AG08395 (cell line): ENCODE results near the gene PPP6R2.
A peak's percentile ranks its signal among the peaks of the same experiment; 100 is the strongest.

Source experiments
- DNase-seq: peaks from one replicate; pipeline ENCODE4 v3.0.0; 2012; ENCODE audit warnings: mixed read lengths, low spot score

The PPP6R2 gene

GRCh38 chr22:50471197-50471847 is 128.2 kb downstream of the PPP6R2 start:
- no peak for DNase-seq

DNA sequence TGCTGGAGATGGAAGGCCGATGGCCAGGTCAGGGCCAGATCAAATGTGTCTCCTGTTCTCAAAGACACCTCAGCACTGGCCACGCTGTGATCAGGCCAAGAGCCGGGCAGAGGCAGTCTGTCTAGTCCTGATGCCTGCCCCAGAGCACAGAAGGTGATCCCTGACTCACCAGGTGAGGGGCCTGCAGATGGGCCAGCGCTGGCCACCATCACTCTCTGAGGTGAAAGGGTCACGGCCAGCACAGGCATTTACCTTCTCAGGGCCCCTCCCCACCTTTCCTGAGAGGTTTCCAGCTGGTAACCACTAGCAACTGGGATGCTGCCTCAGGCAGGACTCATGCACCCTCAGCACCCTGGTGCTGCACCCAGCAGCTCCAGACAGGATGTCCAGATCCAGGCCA is 128.8 kb downstream of the PPP6R2 start:
- DNase-seq = no peak

GRCh38 chr22:50473088-50473487 is 130.0 kb downstream of the PPP6R2 start:
- DNase-seq = no peak

DNA sequence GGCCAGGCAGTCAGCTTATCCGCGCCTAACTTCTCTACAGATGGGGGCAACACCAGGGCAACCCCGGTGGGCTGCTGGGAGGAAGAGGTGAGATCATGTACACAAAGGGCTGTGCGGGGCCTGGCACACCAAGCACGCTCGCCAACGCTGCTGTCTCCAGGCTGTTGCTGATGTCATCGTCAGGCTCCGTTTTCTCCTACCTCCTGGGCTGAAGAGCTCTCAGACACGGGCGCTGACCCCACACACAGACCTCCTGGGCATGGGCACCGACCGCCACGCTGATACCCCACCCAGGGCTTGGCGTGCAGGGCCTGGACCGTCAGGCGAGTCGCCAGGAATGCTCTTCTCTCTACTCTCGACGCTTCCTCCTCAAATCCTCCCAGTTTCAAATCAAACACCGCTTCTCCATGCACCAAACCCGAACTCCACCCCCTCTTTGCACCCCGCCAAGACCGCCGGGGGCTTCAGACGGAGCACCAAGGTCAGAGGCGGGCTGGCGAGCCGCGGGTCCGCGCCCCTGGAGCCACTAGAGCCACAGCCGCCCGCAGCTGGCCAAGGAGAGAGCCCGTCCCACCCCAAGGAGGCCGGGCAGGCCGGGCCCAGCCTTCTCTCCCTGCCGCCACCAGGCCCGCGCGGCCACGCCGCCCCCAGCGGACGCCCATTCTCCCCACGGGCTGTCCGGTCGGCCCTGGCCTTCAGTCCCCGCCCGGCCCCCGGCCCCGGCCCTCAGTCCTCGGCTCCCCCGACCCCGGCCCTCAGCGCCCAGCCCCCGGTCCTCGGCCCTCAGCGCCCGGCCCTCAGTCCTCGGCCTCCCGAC is 130.9 kb downstream of the PPP6R2 start:
- DNase-seq = peak; percentile 64

- DNase-seq = peak; percentile 100
Observed at GRCh38 chr22:50474710-50475651, 131.9 kb downstream of the PPP6R2 start, which contains the start of gene SBF1. Gene SBF1 (minus strand): TSS chr22:50475035. CDS start chr22:50474840, 195 bp downstream.

- no peak for DNase-seq
Observed at GRCh38 chr22:50475652-50476002, 132.5 kb downstream of the PPP6R2 start.

DNA sequence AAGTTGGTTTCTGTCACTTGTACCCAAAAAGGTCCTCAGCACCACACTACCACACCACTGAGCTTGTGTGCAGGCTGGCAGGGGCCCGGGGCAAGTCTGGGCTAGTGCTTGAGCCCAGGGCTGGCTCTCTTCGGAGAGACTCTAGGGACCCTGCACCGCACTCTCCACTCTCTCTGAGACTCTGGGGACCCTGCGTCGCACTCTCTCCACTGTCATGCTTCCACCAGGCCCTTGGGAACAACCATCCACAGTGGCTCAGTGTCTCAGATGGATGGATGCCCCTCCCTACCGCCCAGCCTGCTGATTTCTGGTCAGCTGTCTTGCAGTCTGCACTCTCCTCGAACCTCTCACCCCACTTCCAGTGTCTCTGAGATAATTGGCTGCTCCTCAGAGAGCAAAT is 133.7 kb downstream of the PPP6R2 start:
- no peak for DNase-seq

- DNase-seq = no peak
Observed at GRCh38 chr22:50477923-50478322, 134.8 kb downstream of the PPP6R2 start.

DNA sequence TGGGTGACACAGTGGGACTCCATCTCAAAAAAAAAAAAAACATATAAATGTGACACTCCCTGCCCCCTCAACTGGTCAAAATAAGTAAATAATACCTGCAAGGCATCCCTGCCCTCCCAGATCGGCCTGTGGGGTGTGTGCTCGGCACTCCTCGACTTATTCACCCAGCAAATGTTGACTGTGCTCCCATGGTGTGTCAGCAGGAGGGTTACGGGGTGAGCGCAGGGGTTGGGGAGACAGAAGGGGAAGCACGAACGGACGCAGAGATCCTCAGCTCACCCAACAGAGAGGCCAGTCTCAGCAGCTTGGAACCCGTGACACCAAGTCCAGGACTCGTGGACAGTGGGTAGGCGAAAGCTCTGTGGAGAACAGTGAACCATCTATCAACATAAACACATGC is 136.6 kb downstream of the PPP6R2 start:
- DNase-seq = no peak

DNA sequence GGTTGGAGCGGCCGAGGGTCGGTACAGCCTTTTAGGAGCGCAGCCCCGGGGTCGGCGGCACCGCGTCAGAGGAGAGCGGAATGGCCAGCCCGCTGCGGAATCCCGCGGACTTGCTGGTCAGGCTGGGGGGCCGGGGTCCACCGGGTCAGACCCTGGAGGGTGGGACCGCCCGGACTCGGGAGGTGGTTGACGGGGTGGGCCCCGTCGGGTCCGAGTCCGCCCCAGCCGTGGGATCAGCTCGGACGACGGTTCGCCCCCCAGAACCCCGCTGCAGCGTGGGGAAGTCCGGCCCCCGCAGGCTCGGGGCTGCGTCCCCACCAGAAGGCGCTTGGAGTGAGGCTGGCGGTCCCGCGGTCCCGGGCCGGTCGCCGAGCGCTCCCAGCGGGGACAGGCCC is 137.9 kb downstream of the PPP6R2 start:
- DNase-seq = no peak

GRCh38 chr22:50481440-50482106 is 138.4 kb downstream of the PPP6R2 start, which contains the start of gene ADM2:
Gene ADM2 (plus strand): TSS chr22:50481543. CDS start chr22:50481848, 305 bp downstream.
- peak; percentile 56 for DNase-seq

- DNase-seq = no peak
Observed at GRCh38 chr22:50482107-50483074, 139.3 kb downstream of the PPP6R2 start.

GRCh38 chr22:50483106-50483505 is 140.0 kb downstream of the PPP6R2 start:
- DNase-seq = no peak

- DNase-seq = no peak
Observed at GRCh38 chr22:50483556-50483955, 140.4 kb downstream of the PPP6R2 start.

DNA sequence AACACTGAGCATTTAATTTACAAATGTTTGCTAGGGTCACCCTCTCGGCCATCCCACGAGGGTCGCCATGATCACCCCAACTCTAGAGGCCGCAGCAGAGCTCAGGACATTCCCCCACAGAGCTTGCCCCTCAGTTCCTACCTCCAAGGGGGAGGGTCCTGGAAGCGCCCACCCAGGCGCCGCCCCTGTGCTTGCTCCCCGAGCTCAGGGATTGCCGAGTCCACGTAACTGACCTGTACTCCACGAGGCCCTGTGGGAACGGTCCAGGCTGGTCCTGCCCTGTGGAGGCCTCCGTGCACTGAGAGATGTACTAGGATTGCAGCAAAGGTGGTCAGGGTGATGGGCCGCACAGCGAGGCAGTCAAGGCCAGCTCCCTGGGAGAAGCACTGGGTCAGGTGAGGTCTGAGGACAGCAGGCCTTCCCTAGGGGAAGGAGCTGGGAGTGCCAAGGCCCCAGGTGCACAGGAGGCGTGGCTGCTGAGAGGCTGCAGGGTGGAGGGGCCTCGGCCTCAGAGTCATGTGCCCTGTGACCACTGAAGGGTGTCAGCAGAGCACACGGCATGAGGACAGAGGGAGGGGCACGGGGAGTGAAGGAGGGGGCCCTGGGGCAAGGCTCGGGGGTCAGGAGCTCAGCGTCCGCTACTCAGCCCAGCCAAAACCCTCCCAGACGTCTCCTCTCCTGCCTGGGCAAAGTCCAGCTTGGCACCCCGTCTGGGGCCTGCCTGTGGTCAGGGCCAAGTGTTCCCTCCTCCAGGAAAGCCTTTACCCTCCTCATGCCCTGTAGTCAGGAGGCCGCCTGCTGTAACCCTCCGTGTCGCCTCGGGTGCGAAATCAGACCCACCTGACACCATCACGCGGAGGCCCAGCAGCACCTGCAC is 141.1 kb downstream of the PPP6R2 start:
- DNase-seq = no peak

GRCh38 chr22:50485221-50486131 is 142.3 kb downstream of the PPP6R2 start:
- DNase-seq = no peak

DNA sequence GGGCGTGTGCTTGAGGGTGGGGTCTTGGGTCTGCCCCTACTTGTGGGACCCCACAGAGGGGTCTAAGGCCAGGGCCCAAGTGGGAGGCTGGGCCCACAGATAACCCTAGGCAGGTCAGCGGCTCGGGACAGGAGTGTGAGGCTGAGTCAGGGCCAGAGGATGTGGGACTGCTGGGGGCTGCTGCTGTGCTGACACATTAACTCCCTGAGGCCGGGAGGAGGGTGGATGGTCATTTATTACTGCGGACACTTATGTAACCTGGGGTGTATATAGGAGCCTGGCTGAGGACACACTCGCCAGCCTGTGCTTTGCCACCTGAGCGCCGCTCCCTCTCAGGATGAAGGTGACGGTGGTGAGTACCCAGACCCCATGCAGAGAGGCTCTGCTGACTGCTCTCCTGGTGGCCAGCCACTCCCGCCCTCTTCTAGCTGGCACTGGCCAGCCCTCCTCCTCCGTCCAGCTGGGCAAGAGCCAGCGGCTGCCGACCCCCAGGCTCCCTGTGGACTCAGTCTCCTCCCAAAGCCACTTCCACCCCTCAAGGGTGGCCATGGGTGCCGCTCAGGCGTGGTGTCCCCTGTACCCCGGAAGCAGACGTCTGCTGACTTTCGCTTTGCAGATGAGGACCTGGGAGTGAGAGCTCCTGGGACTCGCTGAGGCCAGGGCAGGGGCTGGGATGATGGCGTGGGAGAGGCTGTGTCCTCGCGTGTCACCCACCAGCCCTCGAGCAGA is 143.6 kb downstream of the PPP6R2 start, which contains the start of gene MIOX:
Gene MIOX (plus strand): TSS at position 299 of the 729 bp plus-strand sequence. CDS start 39 bp downstream, at position 338.
- no peak for DNase-seq
